Dedifferentiated amniotic fluid mesenchymal stem cell (primary cell): ENCODE data around the gene EXOC3L1.

Experiments
- DNase-seq: peaks from one replicate; pipeline ENCODE4 v3.0.0-alpha.2; 2016; ENCODE audit errors: extremely low spot score

EXOC3L1 gene

GRCh38 chr16:67147437-67148140 is 42.3 kb downstream of the EXOC3L1 start:
- no peak for DNase-seq

- DNase-seq: no peak
Measured at GRCh38 chr16:67146523-67147357, 43.2 kb downstream of the EXOC3L1 start.

DNA sequence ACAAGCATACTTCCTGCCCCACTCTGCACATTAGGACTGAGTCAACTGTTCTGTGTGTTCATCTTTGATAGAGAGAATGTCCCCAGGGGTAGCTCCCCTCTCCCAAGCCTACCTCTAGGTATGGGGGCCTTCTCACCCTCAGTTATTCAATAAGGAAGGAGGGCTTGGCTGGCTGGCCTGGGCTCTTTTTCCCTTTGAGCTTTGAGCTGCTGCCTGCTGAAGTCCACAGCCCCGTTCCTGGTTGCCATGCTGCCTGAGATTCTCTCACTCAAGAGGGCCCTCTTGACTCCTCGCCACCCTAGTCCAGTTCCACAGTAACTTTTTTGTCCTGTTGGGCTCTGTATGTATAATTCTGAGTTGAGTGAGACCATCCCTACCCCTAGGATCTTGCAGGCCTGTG is 44.2 kb downstream of the EXOC3L1 start:
- DNase-seq: no peak

DNA sequence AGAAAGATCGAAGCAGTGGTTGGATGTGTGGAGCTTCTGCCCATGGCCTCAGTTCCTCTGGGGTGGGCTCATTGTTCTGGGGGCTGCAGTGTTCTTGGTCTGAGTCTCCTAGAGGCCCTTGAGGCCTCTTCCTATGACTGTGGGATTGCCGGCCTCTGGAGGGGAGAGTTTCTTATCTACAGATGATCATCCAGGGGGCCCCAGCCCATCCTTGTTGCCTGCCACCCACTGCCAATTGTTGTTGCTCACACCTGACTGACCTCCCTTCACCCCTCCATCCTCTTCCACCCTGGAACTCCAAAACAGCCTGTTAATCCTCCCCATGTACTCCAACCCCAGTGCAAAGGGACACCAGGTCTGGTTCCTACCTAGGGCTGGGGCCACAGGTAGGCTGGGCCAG is 45.0 kb downstream of the EXOC3L1 start:
- no peak for DNase-seq

- DNase-seq: no peak
Measured at GRCh38 chr16:67142342-67142741, 47.6 kb downstream of the EXOC3L1 start.

DNA sequence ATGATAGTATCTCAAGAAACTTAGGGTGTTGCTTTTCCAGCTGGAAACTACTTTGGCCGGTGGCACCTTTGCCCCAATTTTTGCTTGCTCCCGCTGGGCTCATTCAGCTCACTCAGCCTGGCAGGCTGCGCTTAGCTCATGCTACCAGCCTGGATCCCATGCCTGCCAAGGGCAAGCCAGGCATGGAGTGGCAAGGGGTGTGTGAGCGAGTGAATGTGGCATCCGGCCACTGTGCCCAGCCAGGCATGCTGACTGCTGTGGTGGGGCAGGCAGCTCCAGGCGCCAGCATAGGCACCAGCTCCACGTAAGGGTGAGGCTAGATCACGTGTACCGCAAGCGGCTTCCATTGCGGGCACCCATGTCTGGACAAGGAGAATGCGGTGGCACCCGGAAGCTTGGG is 48.5 kb downstream of the EXOC3L1 start:
- DNase-seq: no peak

GRCh38 chr16:67137605-67138004 is 52.3 kb downstream of the EXOC3L1 start:
- DNase-seq: no peak
